ENCODE data around the gene IGF1.

IGF1 gene

DNA sequence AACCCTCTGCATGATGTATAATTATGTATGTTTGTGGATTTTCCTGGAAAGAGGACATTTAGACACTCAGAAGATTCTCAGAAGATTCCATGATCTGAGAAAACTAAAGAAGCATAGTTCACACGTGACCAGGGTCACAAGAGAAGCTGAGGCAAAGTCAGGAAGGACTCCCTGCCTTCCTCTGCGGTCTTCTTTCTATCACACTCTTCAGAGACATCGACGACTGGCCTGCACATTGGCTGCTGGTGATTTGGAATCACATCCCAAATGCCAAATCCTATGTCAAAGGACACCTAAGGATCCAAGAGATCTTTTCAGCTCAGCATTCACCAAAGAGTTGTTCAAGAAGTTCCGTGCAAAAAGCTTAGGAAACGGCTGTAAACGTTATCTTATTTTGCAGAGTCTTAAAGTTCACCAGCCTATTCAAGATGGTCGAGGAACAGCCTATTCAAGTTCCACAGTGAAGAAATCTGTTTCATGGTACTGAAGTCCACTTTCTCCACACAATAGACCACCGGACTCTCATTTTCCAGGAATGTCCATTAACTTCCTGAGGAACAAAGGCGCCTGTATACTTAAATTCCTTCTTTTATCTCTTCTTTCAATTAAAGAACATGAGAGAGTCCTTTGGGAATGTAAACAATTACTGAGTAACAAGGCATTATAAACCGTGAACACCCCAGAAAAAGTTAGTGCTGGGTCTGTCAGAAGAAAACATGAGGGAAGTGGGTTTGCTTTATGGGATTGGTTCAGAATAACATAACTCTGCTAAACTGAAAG, 42.1 kb downstream of the IGF1 start:
- no peak for DNase-seq (ENCODE audit: low spot score)
- TF ChIP-seq, protein P1, sequence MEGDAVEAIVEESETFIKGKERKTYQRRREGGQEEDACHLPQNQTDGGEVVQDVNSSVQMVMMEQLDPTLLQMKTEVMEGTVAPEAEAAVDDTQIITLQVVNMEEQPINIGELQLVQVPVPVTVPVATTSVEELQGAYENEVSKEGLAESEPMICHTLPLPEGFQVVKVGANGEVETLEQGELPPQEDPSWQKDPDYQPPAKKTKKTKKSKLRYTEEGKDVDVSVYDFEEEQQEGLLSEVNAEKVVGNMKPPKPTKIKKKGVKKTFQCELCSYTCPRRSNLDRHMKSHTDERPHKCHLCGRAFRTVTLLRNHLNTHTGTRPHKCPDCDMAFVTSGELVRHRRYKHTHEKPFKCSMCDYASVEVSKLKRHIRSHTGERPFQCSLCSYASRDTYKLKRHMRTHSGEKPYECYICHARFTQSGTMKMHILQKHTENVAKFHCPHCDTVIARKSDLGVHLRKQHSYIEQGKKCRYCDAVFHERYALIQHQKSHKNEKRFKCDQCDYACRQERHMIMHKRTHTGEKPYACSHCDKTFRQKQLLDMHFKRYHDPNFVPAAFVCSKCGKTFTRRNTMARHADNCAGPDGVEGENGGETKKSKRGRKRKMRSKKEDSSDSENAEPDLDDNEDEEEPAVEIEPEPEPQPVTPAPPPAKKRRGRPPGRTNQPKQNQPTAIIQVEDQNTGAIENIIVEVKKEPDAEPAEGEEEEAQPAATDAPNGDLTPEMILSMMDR (IDR thresholded peaks at IDR 0.05; ENCODE audit: extremely low read depth, missing control alignments): no peak

DNA sequence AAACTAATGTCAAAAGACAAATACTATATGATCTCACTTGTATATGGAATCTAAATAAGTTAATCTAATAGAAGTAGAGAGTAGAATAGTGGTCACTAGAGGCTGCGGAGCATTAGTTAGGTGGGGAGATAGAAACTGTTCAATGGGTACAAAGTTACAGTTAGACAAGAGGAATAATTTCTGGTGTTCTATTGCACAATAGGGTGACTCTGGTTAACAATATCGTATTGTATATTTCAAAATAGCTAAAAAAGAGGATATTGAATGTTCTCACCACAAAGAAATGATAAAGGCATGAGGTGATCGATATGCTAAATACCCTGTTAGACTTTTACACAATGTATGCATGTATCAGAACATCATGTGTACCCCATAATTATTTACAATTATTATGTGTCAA, 42.9 kb downstream of the IGF1 start:
- no peak for DNase-seq (ENCODE audit: low spot score)
- TF ChIP-seq, protein P1 (IDR thresholded peaks at IDR 0.05; ENCODE audit: extremely low read depth, missing control alignments): no peak

DNA sequence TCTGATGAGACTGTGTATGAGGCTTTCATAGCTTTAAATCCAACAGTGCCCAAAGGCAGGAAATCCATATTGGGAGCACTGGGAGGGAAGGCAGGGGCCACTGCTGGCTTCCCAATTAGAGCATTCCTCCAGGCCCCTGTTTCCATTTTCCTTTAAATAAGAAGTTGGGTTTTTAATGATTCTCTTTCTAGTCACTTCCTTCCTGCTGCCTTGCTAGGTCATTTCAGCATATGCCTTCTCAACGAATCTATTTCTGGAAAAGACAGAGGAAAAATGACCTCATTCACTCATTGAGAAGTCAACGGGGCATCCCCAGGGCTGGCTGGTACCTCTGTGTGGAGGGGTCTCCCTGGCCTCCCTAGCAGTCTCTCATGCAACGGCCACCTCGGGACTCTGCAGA, 43.5 kb downstream of the IGF1 start:
- TF ChIP-seq, protein P1 (IDR thresholded peaks at IDR 0.05; ENCODE audit: extremely low read depth, missing control alignments): no peak
- no peak for DNase-seq (ENCODE audit: low spot score)

DNA sequence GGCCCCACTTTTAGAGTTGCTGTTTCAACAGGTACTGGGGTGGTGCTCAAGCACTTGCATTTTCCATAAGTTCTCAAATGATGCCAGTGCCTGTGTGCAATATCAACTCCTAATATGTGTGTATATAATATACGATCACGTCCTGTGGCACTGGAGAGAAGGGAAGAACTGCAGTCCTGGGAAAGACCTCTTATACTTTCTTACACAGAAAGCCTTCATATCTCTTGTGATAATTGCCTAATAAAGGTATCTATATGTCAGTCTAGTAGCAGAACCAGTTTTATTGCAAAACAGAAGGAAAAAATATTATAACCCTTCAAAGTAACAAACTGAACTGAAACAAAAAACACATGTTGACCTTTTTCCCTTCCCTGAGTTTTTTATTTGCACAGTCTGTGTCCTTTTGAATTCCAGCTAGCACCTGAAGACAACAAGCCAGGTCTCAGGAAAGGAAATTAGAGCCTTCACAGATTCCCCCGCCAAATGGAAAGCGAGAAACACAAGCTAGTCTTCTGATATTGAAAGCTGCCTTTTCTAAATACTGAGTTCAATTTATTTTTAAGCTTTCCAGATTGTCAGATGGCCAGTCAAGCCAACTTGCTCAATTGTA, 44.4 kb downstream of the IGF1 start:
- TF ChIP-seq, protein P1 (IDR thresholded peaks at IDR 0.05; ENCODE audit: extremely low read depth, missing control alignments): no peak
- no peak for DNase-seq (ENCODE audit: low spot score)

DNA sequence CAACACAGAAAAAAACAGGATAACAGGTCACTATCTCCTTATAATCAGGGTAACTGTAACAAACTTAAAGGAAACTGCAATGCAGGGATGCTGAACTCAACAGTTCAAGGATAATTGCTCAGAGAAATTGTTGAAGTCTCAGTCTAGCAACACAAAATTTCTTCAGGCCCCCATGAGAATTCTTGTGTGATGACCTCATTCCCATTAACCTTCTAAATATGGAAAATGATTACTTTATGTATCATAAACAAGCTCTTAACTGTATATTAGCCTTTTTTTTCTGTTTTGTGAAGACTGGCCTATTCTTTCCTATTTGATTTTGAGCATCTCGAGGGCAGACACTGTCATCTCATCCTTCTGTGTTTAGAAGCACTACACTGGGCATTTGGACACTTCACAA, 47.1 kb downstream of the IGF1 start:
- DNase-seq (ENCODE audit: low spot score): no peak
- TF ChIP-seq, protein P1 (IDR thresholded peaks at IDR 0.05; ENCODE audit: extremely low read depth, missing control alignments): no peak

DNA sequence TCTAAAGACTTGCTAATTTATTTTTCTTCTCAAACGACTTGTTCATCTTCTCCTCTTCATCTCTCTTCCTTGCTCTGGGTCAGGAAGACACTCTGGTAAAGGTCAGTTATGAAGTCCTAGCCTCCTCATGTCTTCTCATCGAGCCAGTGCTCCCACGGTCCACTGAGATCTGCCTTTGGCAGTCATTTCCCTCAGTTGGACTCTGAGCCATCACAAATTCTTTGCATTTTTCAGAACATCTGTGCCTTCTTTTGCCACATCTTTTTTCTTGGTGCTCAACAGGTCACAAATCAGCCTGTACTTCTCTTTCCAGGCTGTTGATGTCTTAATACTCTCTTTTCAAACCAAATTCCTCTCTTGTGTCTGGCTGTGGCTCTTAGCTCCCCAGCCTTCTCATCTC, 49.7 kb downstream of the IGF1 start:
- TF ChIP-seq, protein P1 (IDR thresholded peaks at IDR 0.05; ENCODE audit: extremely low read depth, missing control alignments): no peak
- DNase-seq (ENCODE audit: low spot score): no peak

Data from GM20000 (cell line).